GM13977 (cell line): ENCODE data around the gene CYTH2.

Experiments used
- DNase-seq: peaks from one replicate; pipeline ENCODE4 v3.0.0; 2012; ENCODE audit warnings: low spot score
- CTCF ChIP-seq: IDR thresholded peaks from 2 replicates; pipeline ENCODE4 v1.5.1; 2012; ENCODE audit warnings: mild to moderate bottlenecking, control low read depth; ENCODE audit not compliant: insufficient read depth; ENCODE audit errors: extremely low read depth, missing control alignments
- in situ Hi-C: fragments of 300-500 bp; cut with MboI; formaldehyde crosslinking; loops from one replicate; pipeline ENCODE4 v1.12.0; 2022; ENCODE audit warnings: low sequenced_read_pairs, low pct_unique_long_range_greater_than_20kb, mixed read lengths, inconsistent platforms; ENCODE audit not compliant: unreplicated experiment

CYTH2 gene

GRCh38 chr19:48524221-48524620 is 55.1 kb downstream of the CYTH2 start:
- in situ Hi-C loops = no loop called here
- no peak for TF ChIP-seq CTCF
- DNase-seq = no peak

DNA sequence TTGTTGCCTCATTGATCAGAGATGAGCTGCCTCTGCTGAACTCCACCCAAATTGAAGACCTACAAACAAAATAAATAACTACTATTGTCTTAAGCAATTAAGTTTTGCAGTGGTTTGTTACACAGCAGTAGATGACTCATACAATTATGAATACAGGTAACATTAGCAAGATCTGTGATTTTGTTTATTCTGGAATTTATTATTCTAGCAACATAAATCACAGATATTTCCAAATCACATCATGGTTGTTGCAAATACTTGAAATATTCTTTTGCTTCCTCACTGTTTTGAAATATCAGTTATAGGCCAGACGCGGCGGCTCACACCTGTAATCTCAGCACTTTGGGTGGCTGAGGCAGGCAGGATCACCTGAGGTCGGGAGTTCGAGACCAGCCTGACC is 55.6 kb downstream of the CYTH2 start:
- TF ChIP-seq CTCF = no peak
- DNase-seq = no peak
- in situ Hi-C loops = no loop called here

DNA sequence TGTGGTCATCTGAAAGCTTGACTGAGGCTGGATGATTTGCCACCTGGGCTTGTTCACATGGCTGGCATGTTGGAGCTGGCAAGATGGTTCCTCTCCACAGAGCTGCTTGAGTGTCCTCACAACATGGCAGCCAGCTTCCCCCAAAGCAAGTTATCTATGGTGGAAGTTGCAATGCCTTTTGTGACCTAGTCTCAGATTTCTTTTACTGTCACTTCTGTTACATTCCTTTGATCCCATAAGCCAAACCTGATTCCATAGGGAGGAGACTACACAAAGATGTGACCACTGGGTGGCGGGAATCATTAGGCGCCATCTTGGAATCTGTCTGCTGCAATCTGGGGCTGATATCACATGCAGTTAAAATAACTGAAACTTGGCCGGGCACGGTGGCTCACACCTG is 60.0 kb downstream of the CYTH2 start:
- no peak for TF ChIP-seq CTCF
- in situ Hi-C loops = no loop called here

GRCh38 chr19:48530066-48530720 is 61.0 kb downstream of the CYTH2 start:
- in situ Hi-C loops = no loop called here
- TF ChIP-seq CTCF = no peak
- DNase-seq = no peak

More for the DNA sequence above, 60.0 kb downstream of the CYTH2 start:
- DNase-seq = no peak

- in situ Hi-C loops = no loop called here
- no peak for DNase-seq
- no peak for TF ChIP-seq CTCF
These were observed 61.6 kb downstream of the CYTH2 start for GRCh38 chr19:48530770-48531169.
